ENCODE data around the gene WDR4.
"Not testable (repeated sequence)": the region's sequence is repeated elsewhere in the genome, so short reads cannot be mapped to it uniquely, and the experiment has no call there.

WDR4 gene

GRCh38 chr21:42878993-42879787 is at the start of gene WDR4:
TSS of gene WDR4 (minus strand) at chr21:42879539. CDS start at chr21:42879495, 44 bp downstream.
- peak; percentile 99 for DNase-seq (ENCODE audit: low read depth)

DNA sequence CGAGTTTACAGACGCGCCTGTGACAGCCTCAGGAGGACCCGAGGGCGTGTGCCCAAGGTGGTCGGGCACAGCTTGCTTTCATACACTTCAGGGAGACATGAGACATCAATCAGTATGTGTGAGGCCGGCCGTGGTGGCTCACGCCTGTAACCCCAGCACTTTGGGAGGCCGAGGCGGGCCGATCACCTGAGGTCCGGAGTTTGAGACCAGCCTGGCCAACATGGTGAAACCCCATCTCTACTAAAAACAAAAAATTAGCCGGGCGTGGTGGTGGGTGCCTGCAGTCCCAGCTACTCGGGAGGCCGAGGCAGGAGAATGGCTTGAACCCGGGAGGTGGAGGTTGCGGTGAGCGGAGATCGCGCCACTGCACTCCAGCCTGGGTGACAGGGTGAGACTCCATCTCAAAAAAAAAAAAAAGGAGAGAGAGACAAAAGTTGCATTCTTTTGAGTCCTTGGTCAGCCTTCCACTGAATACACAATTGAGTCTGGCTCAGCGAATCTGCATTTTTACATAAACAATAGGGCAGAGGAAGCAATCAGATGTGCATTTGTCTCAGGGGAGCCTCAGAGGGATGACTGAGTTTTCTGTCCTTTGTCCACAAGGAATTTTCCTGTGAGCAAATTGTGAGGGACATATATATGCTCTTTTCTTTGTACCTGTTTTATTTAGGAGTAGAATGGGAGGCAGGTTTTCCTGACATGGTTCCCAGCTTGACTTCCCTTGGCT is 48.3 kb upstream of the WDR4 start:
- DNase-seq (ENCODE audit: low read depth): not testable (repeated sequence)

GRCh38 chr21:42925114-42925926 is 46.0 kb upstream of the WDR4 start, which contains the start of gene ERVH48-1:
TSS of gene ERVH48-1 (minus strand) at chr21:42925630. CDS start at chr21:42919006, 6,624 bp downstream.
- no peak for DNase-seq (ENCODE audit: low read depth)

DNA sequence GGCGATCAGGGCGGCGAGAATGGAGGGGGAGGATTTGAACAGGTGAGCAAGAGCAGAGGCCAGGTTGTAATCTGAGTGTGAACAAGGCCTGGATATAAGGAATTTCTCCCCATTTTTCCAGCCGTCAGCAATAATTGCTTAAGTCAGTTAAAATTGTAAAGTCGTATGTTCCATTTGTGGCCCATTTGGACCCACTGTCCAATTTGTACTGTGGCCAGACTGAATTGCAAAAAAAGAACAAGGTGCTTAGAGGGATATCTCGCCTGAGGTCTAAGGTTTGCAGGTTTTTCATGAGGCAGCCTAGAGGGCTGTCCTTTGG is 45.1 kb upstream of the WDR4 start:
- DNase-seq (ENCODE audit: low read depth): no peak

DNA sequence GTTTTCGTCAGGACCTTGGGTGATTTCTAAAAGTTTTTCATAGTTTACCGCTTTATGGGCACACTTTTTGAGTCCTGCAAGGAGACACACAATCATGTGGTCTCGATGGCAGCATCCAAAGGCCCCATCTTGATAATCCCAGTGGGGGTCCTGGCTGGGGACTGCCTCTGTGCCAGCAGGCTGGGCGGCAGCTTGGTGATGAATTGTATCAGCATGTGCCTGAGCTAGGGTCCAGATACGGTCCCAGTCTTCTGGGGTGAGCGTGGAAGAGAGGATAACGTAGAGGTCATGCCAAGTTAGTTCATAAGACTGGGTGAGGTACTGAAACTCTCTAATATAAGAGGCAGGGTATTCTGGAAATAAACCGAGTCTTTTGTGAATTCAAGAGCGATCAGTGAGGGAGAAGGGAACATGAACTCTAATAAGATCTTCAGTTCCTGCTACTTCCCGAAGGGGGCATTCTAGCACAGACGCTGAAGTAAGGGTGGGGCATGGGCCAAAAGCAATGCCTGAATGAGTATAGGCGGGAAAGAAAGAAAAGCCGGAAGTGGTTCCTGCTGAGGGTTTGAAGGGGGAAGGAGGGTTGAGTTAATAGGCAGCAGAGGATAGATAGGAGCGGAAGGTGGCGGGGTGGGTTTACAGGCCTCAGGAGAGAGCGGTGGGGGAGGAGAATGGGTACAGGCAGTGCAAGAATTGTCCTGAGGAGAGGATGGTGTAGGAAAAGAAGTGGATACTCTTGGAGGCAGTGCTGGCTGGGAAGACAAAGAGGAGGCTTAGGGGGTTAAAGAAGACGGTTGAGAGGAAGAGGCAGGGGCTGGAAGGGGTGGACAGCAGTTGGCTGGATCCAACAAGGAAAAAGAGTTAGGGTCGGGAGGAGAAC is 44.5 kb upstream of the WDR4 start:
- DNase-seq (ENCODE audit: low read depth): peak; percentile 97

GRCh38 chr21:42922918-42923317 is 43.6 kb upstream of the WDR4 start:
- DNase-seq (ENCODE audit: low read depth): no peak

DNA sequence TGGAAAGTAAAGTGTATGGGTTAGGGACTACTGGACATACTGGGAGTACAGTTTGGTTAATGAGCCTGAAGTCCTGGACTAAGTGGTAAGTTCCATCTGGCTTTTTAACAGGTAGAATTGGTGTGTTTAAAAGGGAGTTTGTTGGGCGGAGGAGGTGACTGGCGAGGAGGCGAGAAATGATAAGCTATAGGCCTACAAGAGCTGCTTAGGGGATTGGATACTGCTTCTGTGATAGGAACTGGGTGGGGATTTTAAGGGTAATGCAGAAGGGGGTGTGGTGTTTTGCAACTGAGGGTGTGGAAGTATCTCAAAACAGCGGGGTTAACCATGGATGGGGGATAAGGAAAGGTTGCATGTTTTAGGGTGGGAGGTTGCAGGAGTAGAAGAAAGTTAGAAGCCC is 42.6 kb upstream of the WDR4 start:
- no peak for DNase-seq (ENCODE audit: low read depth)

DNA sequence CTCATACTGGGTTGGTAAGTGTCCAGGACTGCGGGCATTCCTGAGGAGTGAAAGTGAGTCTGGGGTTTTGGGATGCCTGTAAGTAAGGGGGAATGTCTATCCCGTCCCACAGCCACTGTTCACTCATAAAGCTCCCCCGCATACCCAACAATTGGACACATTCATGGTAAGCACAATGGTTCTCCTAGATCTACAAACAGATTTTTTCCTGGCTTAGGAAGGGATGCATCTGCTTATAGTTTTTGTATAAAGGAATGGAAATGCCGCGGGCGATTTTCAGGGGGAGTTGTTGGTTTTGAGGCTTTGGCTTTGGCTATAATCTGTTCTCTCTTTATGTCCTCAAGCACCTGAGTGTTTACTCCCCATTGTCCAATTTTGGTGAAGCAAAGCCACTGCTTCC is 39.0 kb upstream of the WDR4 start:
- no peak for DNase-seq (ENCODE audit: low read depth)

GRCh38 chr21:42913476-42913875 is 34.1 kb upstream of the WDR4 start:
- DNase-seq (ENCODE audit: low read depth): no peak

- not testable (repeated sequence) for DNase-seq (ENCODE audit: low read depth)
Measured at GRCh38 chr21:42911920-42912319, 32.6 kb upstream of the WDR4 start.

DNA sequence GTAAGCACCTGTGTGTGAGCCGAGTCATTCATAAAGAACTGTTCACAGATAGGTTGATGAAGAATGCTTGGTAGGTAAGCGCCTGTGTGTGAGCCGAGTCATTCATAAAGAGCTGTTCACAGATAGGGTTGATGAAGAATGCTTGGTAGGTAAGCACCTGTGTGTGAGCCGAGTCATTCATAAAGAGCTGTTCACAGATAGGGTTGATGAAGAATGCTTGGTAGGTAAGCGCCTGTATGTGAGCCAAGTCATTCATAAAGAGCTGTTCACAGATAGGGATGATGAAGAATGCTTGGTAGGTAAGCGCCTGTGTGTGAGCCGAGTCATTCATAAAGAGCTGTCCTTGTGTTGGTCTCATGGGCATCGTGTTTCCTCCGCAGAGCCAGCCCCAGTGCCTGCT is 29.1 kb upstream of the WDR4 start:
- DNase-seq (ENCODE audit: low read depth): not testable (repeated sequence)

DNA sequence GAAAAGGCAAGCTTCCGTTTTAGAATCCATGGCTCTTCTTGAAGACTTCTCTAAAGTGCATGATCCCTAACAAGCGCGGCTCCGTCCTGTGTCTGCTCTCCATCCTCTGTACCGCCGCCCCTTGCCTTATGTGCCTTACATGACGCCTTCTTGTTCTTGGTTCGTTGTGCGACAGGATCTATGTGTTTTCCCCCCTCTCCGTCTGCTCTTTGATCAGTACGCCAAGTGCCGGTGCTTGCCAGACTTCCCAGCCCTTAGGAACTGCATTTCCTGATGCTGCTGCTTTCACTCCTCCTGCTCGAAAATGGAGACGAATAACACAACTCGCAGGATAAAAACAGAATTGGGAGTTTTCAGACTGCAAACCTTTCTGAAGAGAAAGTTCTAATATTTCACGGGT is 26.9 kb upstream of the WDR4 start:
- DNase-seq (ENCODE audit: low read depth): no peak

- DNase-seq (ENCODE audit: low read depth): no peak
Measured at GRCh38 chr21:42905195-42905594, 25.9 kb upstream of the WDR4 start.

GRCh38 chr21:42903817-42904216 is 24.5 kb upstream of the WDR4 start:
- DNase-seq (ENCODE audit: low read depth): no peak

DNA sequence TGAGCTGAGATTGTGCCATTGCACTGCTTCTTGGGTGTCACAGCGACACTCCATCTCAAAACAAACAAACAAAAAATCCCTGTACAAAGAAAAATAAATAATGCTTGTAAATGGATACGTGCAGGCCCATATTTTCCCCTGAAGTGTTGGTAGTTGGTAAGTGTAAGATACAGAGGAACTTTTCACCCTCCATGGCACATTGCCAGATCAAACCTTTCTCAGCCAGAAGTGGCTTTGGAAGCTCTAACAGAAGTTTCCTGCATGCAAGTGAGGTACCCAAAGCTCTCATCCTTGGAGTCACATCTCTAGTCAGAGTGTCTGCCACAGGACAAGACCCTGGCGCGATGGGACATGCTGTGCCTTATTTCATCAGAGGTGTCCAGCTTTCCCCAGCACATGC is 21.1 kb upstream of the WDR4 start:
- DNase-seq (ENCODE audit: low read depth): no peak

- peak; percentile 99 for DNase-seq (ENCODE audit: low read depth)
Measured at GRCh38 chr21:42892931-42893755, 13.8 kb upstream of the WDR4 start, which contains the start of gene NDUFV3. TSS of gene NDUFV3 (plus strand) at chr21:42893309. CDS start at chr21:42893334, 25 bp downstream.

DNA sequence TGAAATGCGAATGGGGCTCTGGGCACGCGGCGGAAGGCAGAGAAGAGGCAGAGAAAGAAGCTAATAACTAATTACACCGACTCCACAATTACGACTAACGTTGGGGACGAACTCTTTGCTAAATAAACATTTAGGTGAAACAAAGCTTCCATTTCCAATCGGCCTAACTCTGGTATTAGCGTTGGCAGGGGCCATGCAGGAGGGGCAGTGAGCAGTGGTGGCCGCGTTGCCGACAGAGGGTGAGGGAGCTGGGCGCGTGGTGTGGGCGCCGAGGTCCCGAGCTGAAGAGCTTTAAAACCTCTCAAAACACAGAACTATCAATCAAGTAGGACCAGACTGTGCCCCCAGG is 13.2 kb upstream of the WDR4 start:
- DNase-seq (ENCODE audit: low read depth): no peak

DNA sequence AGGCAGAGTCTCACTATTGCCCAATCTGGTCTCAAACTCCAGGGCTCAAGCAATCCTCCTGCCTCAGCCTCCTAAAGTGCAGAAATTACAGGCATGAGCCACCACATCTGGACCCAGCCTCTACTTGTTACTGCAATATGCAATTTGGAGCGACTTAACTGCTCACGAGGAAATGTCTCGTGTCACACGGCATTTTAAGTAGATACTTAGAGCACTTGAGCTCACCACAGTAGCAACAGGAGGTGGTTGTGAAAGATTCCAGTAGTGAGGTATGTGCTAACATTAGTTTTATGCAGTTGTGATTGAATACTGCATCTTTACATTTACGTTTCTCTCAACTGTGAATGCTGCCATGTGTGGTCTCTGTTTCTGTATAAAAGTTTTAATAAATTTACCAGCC is 8.0 kb upstream of the WDR4 start:
- no peak for DNase-seq (ENCODE audit: low read depth)

DNA sequence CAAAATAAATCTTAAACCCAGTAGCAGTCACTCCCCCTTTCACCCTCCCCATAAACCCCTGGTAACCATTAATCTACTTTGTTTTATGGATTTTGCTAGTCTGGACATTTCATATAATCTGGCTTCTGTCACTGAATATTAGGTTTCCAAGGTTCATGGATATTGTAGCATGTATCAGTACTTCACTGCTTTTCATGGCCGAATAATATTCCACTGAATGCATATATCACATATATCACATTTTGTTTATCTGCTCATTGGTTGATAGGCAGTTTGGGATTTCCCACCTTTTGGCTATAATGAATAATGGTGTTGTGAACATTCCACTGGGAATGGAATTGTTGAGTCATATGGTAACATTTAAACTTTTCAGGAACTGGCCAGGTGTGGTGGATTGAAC is 4.6 kb upstream of the WDR4 start:
- no peak for DNase-seq (ENCODE audit: low read depth)

DNA sequence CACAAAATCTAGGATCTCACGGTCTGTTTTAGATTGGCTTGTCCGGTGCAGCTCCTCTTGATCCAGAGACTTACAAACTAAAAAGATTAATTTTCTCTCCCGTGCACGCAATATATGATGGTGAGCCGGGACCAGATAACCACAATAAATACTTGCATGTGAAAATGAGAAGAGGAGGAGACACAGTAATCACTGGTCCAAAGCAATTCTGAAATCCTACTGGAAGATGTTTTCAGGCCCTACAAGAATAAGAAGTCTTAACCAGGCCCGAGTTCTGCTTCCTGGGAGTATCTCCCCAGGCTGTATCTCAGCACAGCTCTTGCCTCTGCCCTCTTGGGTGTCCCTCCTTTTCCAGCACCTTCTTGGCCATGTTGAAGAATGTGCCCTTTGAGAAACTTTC is 1.0 kb upstream of the WDR4 start:
- no peak for DNase-seq (ENCODE audit: low read depth)

- no peak for DNase-seq (ENCODE audit: low read depth)
Measured at GRCh38 chr21:42878678-42878992, 704 bp downstream of the WDR4 start.

Data from CMK (cell line).